Trophoblast cell (in vitro differentiated cells and primary cell): ENCODE measurements around the gene NRAS.

Experiments used
- DNase-seq, 2 donors: peaks; one replicate each; pipeline ENCODE4 v3.0.0-alpha.2; 2016
- H2AFZ ChIP-seq: 2 replicates; pipeline ENCODE4 v1.6.1; 2013; ENCODE audit warnings: low read length, moderate library complexity, mild to moderate bottlenecking; ENCODE audit not compliant: insufficient read depth, poor library complexity
- H2AK5ac ChIP-seq: 2 replicates; pipeline ENCODE4 v1.6.1; 2013; ENCODE audit warnings: mild to moderate bottlenecking, low read length
- H2BK120ac ChIP-seq: 2 replicates; pipeline ENCODE4 v1.6.1; 2013; ENCODE audit warnings: low read length, mild to moderate bottlenecking, moderate library complexity; ENCODE audit not compliant: insufficient read depth, poor library complexity
- H2BK12ac ChIP-seq: 2 replicates; pipeline ENCODE4 v1.6.1; 2013; ENCODE audit warnings: mild to moderate bottlenecking, low read length, moderate library complexity
- H2BK5ac ChIP-seq: 2 replicates; pipeline ENCODE4 v1.6.1; 2013; ENCODE audit warnings: low read length, low read depth, moderate library complexity, mild to moderate bottlenecking; ENCODE audit not compliant: poor library complexity
- H3K14ac ChIP-seq: 2 replicates; pipeline ENCODE4 v1.6.1; 2013; ENCODE audit warnings: mild to moderate bottlenecking, low read length
- H3K18ac ChIP-seq: 2 replicates; pipeline ENCODE4 v1.6.1; 2013; ENCODE audit warnings: mild to moderate bottlenecking, low read length
- H3K23ac ChIP-seq: 2 replicates; pipeline ENCODE4 v1.6.1; 2013; ENCODE audit warnings: low read length
- H3K27ac ChIP-seq: 2 replicates; pipeline ENCODE4 v1.5.1; 2013; ENCODE audit warnings: low read depth, mild to moderate bottlenecking, inconsistent platforms, low read length, moderate library complexity
- H3K27me3 ChIP-seq: 2 replicates; pipeline ENCODE4 v1.6.1; 2013; ENCODE audit warnings: inconsistent platforms, mild to moderate bottlenecking, low read length, moderate library complexity; ENCODE audit not compliant: insufficient read depth
- H3K36me3 ChIP-seq, 2 experiments: 1 replicate in 1 of 2; 2 replicates in 1 of 2; pipeline ENCODE4 v1.6.1; 2013; ENCODE audit warnings: low read length in 2 of 2, mild to moderate bottlenecking in 2 of 2, moderate library complexity in 1 of 2; ENCODE audit not compliant: insufficient read depth in 2 of 2, control insufficient read depth in 1 of 2
- H3K4ac ChIP-seq: 2 replicates; pipeline ENCODE4 v1.6.1; 2013; ENCODE audit warnings: low read depth, mild to moderate bottlenecking, low read length, moderate library complexity
- H3K4me1 ChIP-seq, 2 experiments: 1 replicate in 1 of 2; 2 replicates in 1 of 2; pipeline ENCODE4 v1.6.1; 2013; ENCODE audit warnings: low read length in 2 of 2, mild to moderate bottlenecking in 2 of 2, moderate library complexity in 1 of 2; ENCODE audit not compliant: insufficient read depth in 2 of 2, control insufficient read depth in 1 of 2
- H3K4me2 ChIP-seq: 2 replicates; pipeline ENCODE4 v1.6.1; 2013; ENCODE audit warnings: inconsistent platforms, mild to moderate bottlenecking, low read length, moderate library complexity
- H3K4me3 ChIP-seq: 2 replicates; pipeline ENCODE4 v1.5.1; 2013; ENCODE audit warnings: mild to moderate bottlenecking, low read depth, low read length, inconsistent platforms
- H3K79me1 ChIP-seq: one replicate; pipeline ENCODE4 v1.6.1; 2013; ENCODE audit warnings: low read length
- H3K79me2 ChIP-seq: 2 replicates; pipeline ENCODE4 v1.6.1; 2013; ENCODE audit warnings: low read length, mild to moderate bottlenecking; ENCODE audit not compliant: control insufficient read depth, insufficient read depth, poor library complexity
- H3K9ac ChIP-seq: 2 replicates; pipeline ENCODE4 v1.6.1; 2013; ENCODE audit warnings: mild to moderate bottlenecking, low read length
- H3K9me3 ChIP-seq: 2 replicates; pipeline ENCODE4 v1.6.1; 2013; ENCODE audit warnings: low read depth, mild to moderate bottlenecking, control low read depth, inconsistent platforms, low read length; ENCODE audit not compliant: insufficient read depth
- H4K12ac ChIP-seq: 2 replicates; pipeline ENCODE4 v1.6.1; 2013; ENCODE audit warnings: low read depth, mild to moderate bottlenecking, low read length, moderate library complexity
- H4K8ac ChIP-seq: 2 replicates; pipeline ENCODE4 v1.6.1; 2013; ENCODE audit warnings: low read depth, mild to moderate bottlenecking, low read length, moderate library complexity
- H4K91ac ChIP-seq: one replicate; pipeline ENCODE4 v1.6.1; 2013; ENCODE audit warnings: low read depth, mild to moderate bottlenecking, low read length, moderate library complexity
- WGBS: extraction: QIAGEN DNeasy Blood & Tissue Kit; methylation state at CpG from one replicate; pipeline ENCODE4 v1.1.7; 2013; ENCODE audit warnings: missing lambda C conversion rate; ENCODE audit not compliant: insufficient read length, insufficient coverage; ENCODE audit errors: extremely low coverage; 5-methylcytosine and 5-hydroxymethylcytosine counted together

NRAS gene

GRCh38 chr1:114671011-114671938 is 45.3 kb downstream of the NRAS start:
- no peaks in the 10 kb centered on the region for H3K27me3 ChIP-seq
- H3K9me3 ChIP-seq = no peaks in the 10 kb centered on the region
- H3K9ac ChIP-seq = no peak overlapping the region
- no peak overlapping the region for H3K4me2 ChIP-seq
- DNase-seq = peak in 1 of 2 donors; percentile 10
- H3K4me1 ChIP-seq = peaks cover 4% of the 10 kb centered on the region in 2 experiments
- no peak overlapping the region for H2AK5ac ChIP-seq
- no peak overlapping the region for H3K23ac ChIP-seq
- H3K36me3 ChIP-seq = no peaks in the 10 kb centered on the region
- peaks cover 3% of the 10 kb centered on the region for H3K79me1 ChIP-seq
- H3K79me2 ChIP-seq = no peaks in the 10 kb centered on the region
- H2BK120ac ChIP-seq = no peak overlapping the region
- no peak overlapping the region for H4K91ac ChIP-seq
- H2BK5ac ChIP-seq = no peak overlapping the region
- no CpG with 5 or more reads among the region's 9 CpGs for WGBS
- no peak overlapping the region for H4K8ac ChIP-seq
- H3K4ac ChIP-seq = no peak overlapping the region
- no peak overlapping the region for H2AFZ ChIP-seq
- no peak overlapping the region for H3K27ac ChIP-seq
- H4K12ac ChIP-seq = no peak overlapping the region
- H3K14ac ChIP-seq = no peak overlapping the region
- no peak overlapping the region for H3K18ac ChIP-seq
- no peak overlapping the region for H3K4me3 ChIP-seq
- H2BK12ac ChIP-seq = no peak overlapping the region

GRCh38 chr1:114670083-114671010 is 46.2 kb downstream of the NRAS start:
- Histone ChIP-seq H3K23ac (no peak overlapping the region), H2BK120ac (no peak overlapping the region)

GRCh38 chr1:114669562-114670082 is 46.9 kb downstream of the NRAS start, which contains the start of gene DENND2C:
TSS of gene DENND2C (minus strand) at chr1:114670049. CDS start at chr1:114625984, 44,065 bp downstream.
- peak within 1 kb of the TSS; percentile 93 for H2AFZ ChIP-seq
- DNase-seq = no peak
- peak within 1 kb of the TSS; percentile 28 for H3K14ac ChIP-seq
- H3K4me3 ChIP-seq = peak within 1 kb of the TSS; percentile 77
- no peak within 1 kb of the TSS for H3K27ac ChIP-seq
- no peaks in the 10 kb centered on the region for H3K9me3 ChIP-seq
- H4K91ac ChIP-seq = peak within 1 kb of the TSS; percentile 13
- no peak within 1 kb of the TSS for H2AK5ac ChIP-seq
- H3K4ac ChIP-seq = peak within 1 kb of the TSS; percentile 14
- no CpG with 5 or more reads among the region's 50 CpGs for whole genome bisulfite sequencing
- peaks cover 4% of the 10 kb centered on the region in 2 experiments for H3K4me1 ChIP-seq
- H3K27me3 ChIP-seq = no peaks in the 10 kb centered on the region
- peaks cover 3% of the 10 kb centered on the region for H3K79me1 ChIP-seq
- no peak within 1 kb of the TSS for H2BK12ac ChIP-seq
- no peak within 1 kb of the TSS for H4K12ac ChIP-seq
- H2BK120ac ChIP-seq = no peak within 1 kb of the TSS
- no peak within 1 kb of the TSS for H2BK5ac ChIP-seq
- peak within 1 kb of the TSS; percentile 30 for H4K8ac ChIP-seq
- H3K23ac ChIP-seq = no peak within 1 kb of the TSS
- no peaks in the 10 kb centered on the region for H3K36me3 ChIP-seq
- no peak within 1 kb of the TSS for H3K9ac ChIP-seq
- H3K4me2 ChIP-seq = peak within 1 kb of the TSS; percentile 78
- H3K79me2 ChIP-seq = no peaks in the 10 kb centered on the region
- no peak within 1 kb of the TSS for H3K18ac ChIP-seq

More at GRCh38 chr1:114670083-114671010, 46.2 kb downstream of the NRAS start:
- Histone ChIP-seq H3K36me3 (no peaks in the 10 kb centered on the region), H2BK12ac (no peak overlapping the region), H3K4ac (peak overlapping the region; percentile 14), H3K9me3 (no peaks in the 10 kb centered on the region), H3K27ac (no peak overlapping the region), H4K91ac (peak overlapping the region; percentile 13), H3K4me1 (peaks cover 4% of the 10 kb centered on the region in 2 experiments), H3K4me2 (peak overlapping the region; percentile 78), H3K27me3 (no peaks in the 10 kb centered on the region), H2AFZ (peak overlapping the region; percentile 93), H3K18ac (no peak overlapping the region), H3K9ac (no peak overlapping the region), H3K79me1 (peaks cover 3% of the 10 kb centered on the region), H2AK5ac (no peak overlapping the region), H3K79me2 (no peaks in the 10 kb centered on the region), H2BK5ac (no peak overlapping the region), H4K8ac (peak overlapping the region; percentile 30), H3K14ac (peak overlapping the region; percentile 28), H3K4me3 (peak overlapping the region; percentile 74), H4K12ac (no peak overlapping the region)
- WGBS = no CpG with 5 or more reads among the region's 45 CpGs
- DNase-seq = peak; percentile 81 to 85
